Smooth muscle cell (in vitro differentiated cells): Measurements from ENCODE around the gene PKMYT1. TPM values are rescaled to one million over a fixed set of nuclear protein-coding genes. Genes with fewer than 3 reads are reported as not detected.
A peak's percentile ranks its signal among the peaks of the same experiment; 100 is the strongest.

Experiments used
- DNase-seq: peaks from one replicate; lab custom pipeline; 2025; ENCODE audit not compliant: unreplicated experiment; lab: John Stamatoyannopoulos, UW
- H2AFZ ChIP-seq: fragments of 200-600 bp; sonication (generic); 2 replicates; pipeline ENCODE4 v1.6.0; 2016; ENCODE audit warnings: antibody characterized with exemption, low read depth, mild to moderate bottlenecking
- H3F3A ChIP-seq: fragments of 200-600 bp; sonication (generic); 2 replicates; pipeline ENCODE4 v1.6.0; 2017; ENCODE audit warnings: antibody characterized with exemption, low read depth
- H3K27ac ChIP-seq: fragments of 200-600 bp; sonication (generic); 2 replicates; pipeline ENCODE4 v1.5.1; 2016; ENCODE audit warnings: low read depth, mild to moderate bottlenecking
- H3K27me3 ChIP-seq: fragments of 200-600 bp; sonication (generic); 2 replicates; pipeline ENCODE4 v1.6.1; 2016; ENCODE audit warnings: low read depth, mild to moderate bottlenecking
- H3K36me3 ChIP-seq: fragments of 200-600 bp; sonication (generic); 2 replicates; pipeline ENCODE4 v1.5.1; 2016; ENCODE audit warnings: low read depth
- H3K4me1 ChIP-seq: fragments of 200-600 bp; sonication (generic); 2 replicates; pipeline ENCODE4 v1.5.1; 2016; ENCODE audit warnings: low read depth
- H3K4me2 ChIP-seq: fragments of 200-600 bp; sonication (generic); 2 replicates; pipeline ENCODE4 v1.6.0; 2016; ENCODE audit warnings: mild to moderate bottlenecking
- H3K4me3 ChIP-seq: fragments of 200-600 bp; sonication (generic); 2 replicates; pipeline ENCODE4 v1.5.1; 2016; ENCODE audit warnings: mild to moderate bottlenecking
- H3K79me2 ChIP-seq: fragments of 200-600 bp; sonication (generic); 2 replicates; pipeline ENCODE4 v1.6.0; 2016; ENCODE audit warnings: low read depth, mild to moderate bottlenecking
- H3K9ac ChIP-seq: fragments of 200-600 bp; sonication (generic); 2 replicates; pipeline ENCODE4 v1.6.0; 2016; ENCODE audit warnings: low read depth
- H3K9me3 ChIP-seq: fragments of 200-600 bp; sonication (generic); replicated peaks from 2 replicates; pipeline ENCODE4 v1.5.1; 2016; ENCODE audit warnings: low read depth
- H4K20me1 ChIP-seq: fragments of 200-600 bp; sonication (generic); 2 replicates; pipeline ENCODE4 v1.6.0; 2016; ENCODE audit warnings: low read depth
- WGBS: methylation state at CpG from one replicate; pipeline ENCODE4 v1.1.7; 2016; ENCODE audit warnings: low lambda C conversion rate; 5-methylcytosine and 5-hydroxymethylcytosine counted together
- polyA plus RNA-seq: library from polyadenylated mRNA; unstranded; fragments of >200 nt; fragmentation: Nextera tagmentation; extraction: Ambion mirVana; gene quantifications from 2 replicates; pipeline ENCODE4 v1.2.1, GENCODE V29; 2016
- total RNA-seq: library from RNA; depleted of rRNA; stranded (reverse); fragments of >200 nt; gene quantifications from 2 replicates; pipeline ENCODE4 v1.2.3, GENCODE V29; 2014
- TF ChIP-seq, protein P1 (sequence below): fragments of 200-600 bp; sonication (generic); IDR thresholded peaks from 2 replicates; pipeline ENCODE4 v1.5.1; 2017; ENCODE audit warnings: borderline replicate concordance, mild to moderate bottlenecking, antibody characterized with exemption; ENCODE audit not compliant: insufficient read depth, poor library complexity, severe bottlenecking

Gene PKMYT1
- total and polyA plus RNA-seq, 2 experiments from 2014 or later: 13.8 to 32.6 TPM

DNA sequence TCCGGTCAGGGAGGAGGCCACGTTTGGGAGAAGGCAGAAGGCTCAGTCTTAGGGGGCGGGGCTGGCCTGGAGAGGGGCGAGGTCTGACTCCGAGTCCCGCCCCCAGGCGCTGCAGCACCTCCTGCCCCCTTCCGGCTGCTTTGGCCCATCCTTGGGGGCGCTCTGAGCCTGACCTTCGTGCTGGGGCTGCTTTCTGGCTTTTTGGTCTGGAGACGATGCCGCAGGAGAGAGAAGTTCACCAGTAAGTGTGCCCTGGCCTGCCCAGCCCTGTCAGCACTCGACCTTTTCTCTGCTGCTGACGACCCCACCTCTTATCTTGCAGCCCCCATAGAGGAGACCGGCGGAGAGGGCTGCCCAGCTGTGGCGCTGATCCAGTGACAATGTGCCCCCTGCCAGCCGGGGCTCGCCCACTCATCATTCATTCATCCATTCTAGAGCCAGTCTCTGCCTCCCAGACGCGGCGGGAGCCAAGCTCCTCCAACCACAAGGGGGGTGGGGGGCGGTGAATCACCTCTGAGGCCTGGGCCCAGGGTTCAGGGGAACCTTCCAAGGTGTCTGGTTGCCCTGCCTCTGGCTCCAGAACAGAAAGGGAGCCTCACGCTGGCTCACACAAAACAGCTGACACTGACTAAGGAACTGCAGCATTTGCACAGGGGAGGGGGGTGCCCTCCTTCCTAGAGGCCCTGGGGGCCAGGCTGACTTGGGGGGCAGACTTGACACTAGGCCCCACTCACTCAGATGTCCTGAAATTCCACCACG is 41.4 kb upstream of the PKMYT1 start:
- TF ChIP-seq, protein P1, sequence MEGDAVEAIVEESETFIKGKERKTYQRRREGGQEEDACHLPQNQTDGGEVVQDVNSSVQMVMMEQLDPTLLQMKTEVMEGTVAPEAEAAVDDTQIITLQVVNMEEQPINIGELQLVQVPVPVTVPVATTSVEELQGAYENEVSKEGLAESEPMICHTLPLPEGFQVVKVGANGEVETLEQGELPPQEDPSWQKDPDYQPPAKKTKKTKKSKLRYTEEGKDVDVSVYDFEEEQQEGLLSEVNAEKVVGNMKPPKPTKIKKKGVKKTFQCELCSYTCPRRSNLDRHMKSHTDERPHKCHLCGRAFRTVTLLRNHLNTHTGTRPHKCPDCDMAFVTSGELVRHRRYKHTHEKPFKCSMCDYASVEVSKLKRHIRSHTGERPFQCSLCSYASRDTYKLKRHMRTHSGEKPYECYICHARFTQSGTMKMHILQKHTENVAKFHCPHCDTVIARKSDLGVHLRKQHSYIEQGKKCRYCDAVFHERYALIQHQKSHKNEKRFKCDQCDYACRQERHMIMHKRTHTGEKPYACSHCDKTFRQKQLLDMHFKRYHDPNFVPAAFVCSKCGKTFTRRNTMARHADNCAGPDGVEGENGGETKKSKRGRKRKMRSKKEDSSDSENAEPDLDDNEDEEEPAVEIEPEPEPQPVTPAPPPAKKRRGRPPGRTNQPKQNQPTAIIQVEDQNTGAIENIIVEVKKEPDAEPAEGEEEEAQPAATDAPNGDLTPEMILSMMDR: peak; percentile 30
- H3F3A ChIP-seq: peaks cover 12% of the 10 kb centered on the region
- no peaks in the 10 kb centered on the region for H3K27me3 ChIP-seq
- peak overlapping the region; percentile 100 for H3K27ac ChIP-seq
- no peak overlapping the region for H2AFZ ChIP-seq
- H3K4me1 ChIP-seq: peaks cover 21% of the 10 kb centered on the region
- peak overlapping the region; percentile 99 for H3K9ac ChIP-seq
- H3K4me3 ChIP-seq: peak overlapping the region; percentile 86
- DNase-seq: peak; percentile 71
- H3K36me3 ChIP-seq: no peaks in the 10 kb centered on the region
- peak overlapping the region; percentile 93 for H3K4me2 ChIP-seq
- peaks cover 38% of the 10 kb centered on the region for H4K20me1 ChIP-seq
- WGBS: 0% methylated on average over 19 of the region's 25 CpGs
- no peaks in the 10 kb centered on the region for H3K79me2 ChIP-seq
- H3K9me3 ChIP-seq: no peaks in the 10 kb centered on the region

DNA sequence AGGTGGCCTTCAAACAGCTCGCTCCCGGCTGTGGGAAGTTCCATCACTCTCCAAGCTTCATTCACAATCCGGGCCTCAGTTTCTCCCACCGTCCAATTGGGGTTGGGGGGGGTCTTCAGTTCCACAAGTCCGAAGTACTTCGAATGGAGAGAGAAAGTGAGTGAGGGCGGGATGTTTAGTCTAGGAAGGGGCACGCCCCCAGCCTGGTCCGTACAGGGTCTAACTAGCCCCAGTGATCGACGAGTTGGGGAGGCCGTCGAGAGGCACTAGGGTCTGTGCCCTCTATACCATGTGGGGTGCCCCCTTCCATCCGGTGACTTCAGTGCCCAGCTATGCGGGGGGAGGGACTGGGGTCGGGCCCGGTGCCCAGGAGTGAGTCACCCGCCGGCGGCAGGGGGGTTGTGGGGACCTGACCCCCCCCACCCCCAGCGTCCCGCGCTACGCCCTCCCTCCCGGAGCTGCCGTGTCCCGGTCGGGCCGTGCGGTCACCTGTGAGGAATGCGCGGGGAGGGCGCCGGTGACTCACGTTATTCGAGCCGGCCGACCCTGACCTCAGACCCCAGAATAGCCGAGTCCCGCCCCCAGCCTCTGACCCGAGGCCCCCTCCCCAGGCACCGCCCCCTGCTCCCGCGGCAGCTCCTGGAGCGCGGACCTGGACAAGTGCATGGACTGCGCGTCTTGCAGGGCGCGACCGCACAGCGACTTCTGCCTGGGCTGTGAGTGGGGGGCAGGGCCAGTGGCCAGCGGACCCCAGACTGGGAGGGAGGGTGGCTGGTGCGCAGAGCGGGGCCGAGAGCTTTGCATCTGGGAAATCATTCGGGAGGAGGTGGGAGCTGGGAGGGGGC is 40.6 kb upstream of the PKMYT1 start:
- no peaks in the 10 kb centered on the region for H3K79me2 ChIP-seq
- no peaks in the 10 kb centered on the region for H3K36me3 ChIP-seq
- no peak overlapping the region for H2AFZ ChIP-seq
- H3K4me2 ChIP-seq: peak overlapping the region; percentile 93
- H3K27ac ChIP-seq: peak overlapping the region; percentile 100
- H3K4me3 ChIP-seq: peak overlapping the region; percentile 86
- TF ChIP-seq, protein P1: no peak
- peak overlapping the region; percentile 99 for H3K9ac ChIP-seq
- H4K20me1 ChIP-seq: peaks cover 34% of the 10 kb centered on the region
- DNase-seq: peak; percentile 75
- 1% methylated on average over 37 of the region's 57 CpGs for WGBS
- no peaks in the 10 kb centered on the region for H3K27me3 ChIP-seq
- peaks cover 16% of the 10 kb centered on the region for H3F3A ChIP-seq
- no peaks in the 10 kb centered on the region for H3K9me3 ChIP-seq
- H3K4me1 ChIP-seq: peaks cover 21% of the 10 kb centered on the region

DNA sequence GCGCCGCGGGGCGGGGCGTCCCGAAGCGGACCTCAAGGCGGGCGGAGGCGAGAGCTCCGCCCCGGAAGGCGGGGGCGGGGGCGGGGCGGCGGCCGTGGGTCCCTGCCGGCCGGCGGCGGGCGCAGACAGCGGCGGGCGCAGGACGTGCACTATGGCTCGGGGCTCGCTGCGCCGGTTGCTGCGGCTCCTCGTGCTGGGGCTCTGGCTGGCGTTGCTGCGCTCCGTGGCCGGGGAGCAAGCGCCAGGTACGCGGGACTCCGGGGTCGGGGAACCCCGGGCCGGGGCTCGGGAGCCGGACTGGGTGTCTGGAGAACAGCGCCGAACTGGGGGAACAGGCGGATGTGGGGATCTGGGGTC is 40.0 kb upstream of the PKMYT1 start, which contains the start of gene TNFRSF12A:
Gene TNFRSF12A (plus strand): TSS at position 122 of the 357 bp plus-strand sequence. CDS start 30 bp downstream, at position 152.
- peaks cover 21% of the 10 kb centered on the region for H3K4me1 ChIP-seq
- H4K20me1 ChIP-seq: peaks cover 28% of the 10 kb centered on the region
- peaks cover 16% of the 10 kb centered on the region for H3F3A ChIP-seq
- peak within 1 kb of the TSS; percentile 93 for H3K4me2 ChIP-seq
- H3K36me3 ChIP-seq: no peaks in the 10 kb centered on the region
- TF ChIP-seq, protein P1: no peak
- DNase-seq: peak; percentile 57
- H3K4me3 ChIP-seq: peak within 1 kb of the TSS; percentile 86
- H3K9me3 ChIP-seq: no peaks in the 10 kb centered on the region
- H3K79me2 ChIP-seq: no peaks in the 10 kb centered on the region
- peak within 1 kb of the TSS; percentile 100 for H3K27ac ChIP-seq
- H3K9ac ChIP-seq: peak within 1 kb of the TSS; percentile 99
- no peaks in the 10 kb centered on the region for H3K27me3 ChIP-seq
- H2AFZ ChIP-seq: no peak within 1 kb of the TSS
- WGBS: 0% methylated on average over 25 of the region's 49 CpGs
